NCI-H748 treated with DMSO at 0.1 percent for 48 hours (cell line): Measurements from ENCODE around the gene SLC7A7.
"Not testable (repeated sequence)": the region's sequence is repeated elsewhere in the genome, so short reads cannot be mapped to it uniquely, and the experiment has no call there.

Experiments used
- DNase-seq: peaks from one replicate; lab custom pipeline; 2025; lab: John Stamatoyannopoulos, UW

SLC7A7 gene

GRCh38 chr14:22814941-22815713 lies at the start of gene SLC7A7:
TSS of gene SLC7A7 (minus strand) at chr14:22815435. CDS start at chr14:22813398, 2,037 bp downstream.
- DNase-seq = no peak

DNA sequence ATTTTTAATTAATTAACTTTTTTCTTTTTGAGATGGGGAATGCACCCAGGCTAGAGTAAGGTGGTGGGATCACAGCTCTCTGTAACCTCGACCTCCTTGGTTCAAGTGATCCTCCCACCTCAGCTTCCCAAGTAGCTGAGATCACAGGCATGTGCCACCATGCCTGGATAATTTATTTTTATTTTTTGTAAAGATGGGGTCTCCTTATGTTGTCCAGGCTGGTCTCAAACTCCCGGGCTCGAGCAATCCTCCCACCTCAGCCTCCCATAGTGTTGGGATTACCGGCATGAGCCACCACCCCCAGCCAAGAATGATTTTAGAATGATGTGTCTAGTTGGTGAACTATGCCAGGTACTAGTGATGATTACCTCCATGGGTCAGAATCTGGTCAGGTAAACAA lies 49.7 kb upstream of the SLC7A7 start:
- no peak for DNase-seq

- no peak for DNase-seq
Observed at GRCh38 chr14:22861651-22862050, 46.4 kb upstream of the SLC7A7 start.

DNA sequence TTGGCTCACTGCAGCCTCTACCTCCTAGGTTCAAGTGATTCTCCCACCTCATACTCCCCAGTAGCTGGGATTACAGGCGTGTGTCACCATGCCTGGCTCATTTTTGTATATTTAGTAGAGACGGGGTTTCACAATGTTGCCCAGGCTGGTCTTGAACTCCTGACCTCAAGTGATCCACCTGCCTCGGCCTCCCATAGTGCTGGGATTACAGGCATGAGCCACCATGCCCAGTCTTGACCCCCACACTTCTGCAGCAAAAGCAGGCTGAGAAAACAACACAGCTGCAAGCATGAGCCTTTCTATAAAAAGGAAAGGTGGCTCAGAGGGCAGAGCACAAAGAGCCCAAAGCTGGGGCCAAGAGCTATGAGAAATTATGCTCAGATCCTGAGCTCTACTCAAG lies 45.1 kb upstream of the SLC7A7 start:
- not testable (repeated sequence) for DNase-seq

DNA sequence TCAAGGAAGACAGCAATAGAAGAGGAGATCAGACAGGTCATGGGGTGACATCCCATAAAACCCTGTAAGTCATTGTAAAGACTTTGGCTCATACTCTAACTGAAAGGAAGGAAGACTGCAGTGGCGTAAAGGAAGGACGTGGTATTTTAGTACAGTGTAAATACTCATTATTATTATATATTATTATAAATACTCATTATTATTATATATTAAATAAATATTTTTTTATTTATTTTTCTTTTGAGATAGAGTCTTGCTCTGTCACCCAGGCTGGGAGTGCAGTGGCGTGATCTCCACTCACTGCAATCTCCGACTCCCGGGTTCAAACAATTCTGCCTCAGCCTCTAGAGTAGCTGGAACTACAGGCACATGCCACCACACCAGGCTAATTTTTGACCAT lies 41.2 kb upstream of the SLC7A7 start:
- no peak for DNase-seq

- no peak for DNase-seq
Observed at GRCh38 chr14:22854963-22855724, 39.9 kb upstream of the SLC7A7 start.

DNA sequence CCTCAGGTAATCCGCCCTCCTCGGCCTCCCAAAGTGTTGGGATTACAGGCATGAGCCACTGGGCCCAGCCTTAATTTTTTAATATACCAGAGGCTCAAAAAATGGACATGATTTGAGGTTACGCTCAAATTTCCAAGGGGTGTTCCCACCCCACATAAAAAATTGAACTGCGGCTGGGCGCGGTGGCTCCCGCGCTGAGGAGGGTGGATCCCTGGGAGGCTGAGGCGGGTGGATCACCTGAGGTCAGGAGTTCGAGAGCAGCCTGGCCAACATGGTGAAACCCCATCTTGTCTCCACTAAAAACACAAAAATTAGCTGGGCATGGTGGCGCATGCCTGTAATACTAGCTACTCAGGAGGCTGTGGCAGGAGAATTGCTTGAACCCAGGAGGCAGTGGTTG lies 39.1 kb upstream of the SLC7A7 start:
- not testable (repeated sequence) for DNase-seq

DNA sequence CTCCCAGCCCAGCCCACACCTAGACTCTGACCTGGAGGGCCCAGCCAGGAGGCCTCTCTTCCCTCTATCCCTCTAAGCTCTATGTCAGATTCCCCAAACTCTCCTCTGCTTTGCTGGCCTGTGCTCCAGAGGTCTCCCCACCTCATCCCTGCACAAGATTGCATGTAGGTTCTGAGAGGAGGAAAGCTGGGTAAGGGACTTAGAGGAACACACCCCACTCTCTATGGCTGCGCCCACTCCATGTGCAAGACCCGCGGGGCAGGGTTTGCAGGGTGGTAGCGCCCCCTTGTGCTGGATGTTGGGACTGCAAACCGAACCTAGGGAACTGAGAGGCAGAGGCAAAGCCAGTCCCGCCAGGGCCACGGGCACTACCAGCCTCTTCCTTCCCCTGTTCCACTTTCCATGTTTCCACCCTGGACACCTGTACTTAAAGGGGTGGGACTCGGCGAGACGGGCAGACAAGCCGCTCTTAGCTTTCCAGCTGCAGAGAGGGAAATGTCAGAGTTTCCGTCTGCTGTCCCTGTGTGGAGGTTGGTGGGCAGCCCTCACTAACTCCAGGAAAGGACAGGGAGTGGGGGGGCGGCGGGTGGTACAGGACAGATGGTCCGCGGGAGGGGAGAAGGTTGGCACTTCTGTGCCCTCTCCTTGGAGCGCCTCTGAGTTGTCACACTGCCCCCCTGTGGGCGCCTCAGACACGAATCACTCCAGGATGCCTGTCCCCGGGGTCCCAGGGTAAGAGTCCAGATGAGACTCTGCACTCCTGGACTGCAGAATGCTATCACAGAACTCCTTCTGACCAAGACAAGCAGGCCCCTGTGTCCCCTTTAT lies 37.9 kb upstream of the SLC7A7 start:
- DNase-seq = peak; percentile 39

- no peak for DNase-seq
Observed at GRCh38 chr14:22852599-22852939, 37.3 kb upstream of the SLC7A7 start.

DNA sequence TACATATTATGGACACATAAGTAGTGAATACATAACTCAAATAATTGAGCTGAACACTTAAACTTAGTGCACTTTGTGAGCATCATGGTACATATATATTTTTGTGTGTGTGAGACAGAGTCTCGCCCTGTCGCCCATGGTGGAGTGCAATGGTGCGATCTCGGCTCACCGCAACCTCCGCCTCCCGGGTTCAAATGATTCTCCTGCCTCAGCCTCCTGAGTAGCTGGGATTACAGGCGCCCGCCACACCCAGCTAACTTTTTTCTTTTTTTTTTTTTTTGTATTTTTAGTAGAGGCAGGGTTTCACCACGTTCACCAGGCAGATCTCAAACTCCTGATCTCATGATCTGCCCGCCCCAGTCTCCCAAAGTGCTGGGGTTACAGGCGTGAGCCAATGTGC lies 36.9 kb upstream of the SLC7A7 start:
- not testable (repeated sequence) for DNase-seq

DNA sequence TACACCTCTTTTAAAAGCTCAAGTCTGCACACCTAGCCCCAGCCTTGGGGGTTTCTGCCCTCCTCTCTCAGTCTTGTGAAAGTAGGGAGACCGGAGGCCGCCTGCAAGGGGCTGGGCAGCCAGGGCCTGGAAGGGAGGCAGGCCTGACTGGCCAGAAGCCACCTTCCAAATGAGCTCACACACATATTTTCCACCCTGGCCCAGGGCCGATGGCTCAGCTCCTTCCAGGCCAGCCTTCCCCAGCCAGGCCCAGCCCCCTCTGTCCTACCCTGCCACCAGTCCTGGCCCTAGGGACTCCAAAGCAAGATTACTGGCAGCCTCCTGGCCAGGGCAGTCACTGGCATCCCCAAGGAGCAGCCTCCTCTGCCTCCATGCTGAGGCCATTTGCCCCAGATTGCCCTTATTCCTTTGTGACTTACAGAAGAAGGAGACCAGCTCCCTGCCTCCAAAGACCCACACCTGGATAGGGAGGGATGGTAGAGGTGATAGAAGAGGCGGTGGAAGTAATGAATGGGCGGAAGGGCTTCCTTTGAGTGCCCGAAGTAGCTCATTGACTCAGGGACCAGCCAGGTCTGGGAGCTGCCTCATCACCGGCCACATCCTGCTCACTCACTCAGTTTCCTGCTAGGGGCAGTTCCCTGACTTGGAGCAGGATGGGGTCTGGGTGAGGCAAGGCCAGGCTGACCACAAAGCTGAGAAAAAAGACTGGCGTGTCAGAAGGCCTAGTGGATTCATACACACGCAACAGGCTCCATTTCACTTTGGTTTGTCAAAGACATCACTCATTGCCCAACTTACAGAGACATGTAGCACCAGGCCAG lies 35.9 kb upstream of the SLC7A7 start:
- DNase-seq = no peak

- no peak for DNase-seq
Observed at GRCh38 chr14:22849212-22849819, 34.1 kb upstream of the SLC7A7 start.

GRCh38 chr14:22848351-22849164 lies 33.3 kb upstream of the SLC7A7 start:
- DNase-seq = no peak

DNA sequence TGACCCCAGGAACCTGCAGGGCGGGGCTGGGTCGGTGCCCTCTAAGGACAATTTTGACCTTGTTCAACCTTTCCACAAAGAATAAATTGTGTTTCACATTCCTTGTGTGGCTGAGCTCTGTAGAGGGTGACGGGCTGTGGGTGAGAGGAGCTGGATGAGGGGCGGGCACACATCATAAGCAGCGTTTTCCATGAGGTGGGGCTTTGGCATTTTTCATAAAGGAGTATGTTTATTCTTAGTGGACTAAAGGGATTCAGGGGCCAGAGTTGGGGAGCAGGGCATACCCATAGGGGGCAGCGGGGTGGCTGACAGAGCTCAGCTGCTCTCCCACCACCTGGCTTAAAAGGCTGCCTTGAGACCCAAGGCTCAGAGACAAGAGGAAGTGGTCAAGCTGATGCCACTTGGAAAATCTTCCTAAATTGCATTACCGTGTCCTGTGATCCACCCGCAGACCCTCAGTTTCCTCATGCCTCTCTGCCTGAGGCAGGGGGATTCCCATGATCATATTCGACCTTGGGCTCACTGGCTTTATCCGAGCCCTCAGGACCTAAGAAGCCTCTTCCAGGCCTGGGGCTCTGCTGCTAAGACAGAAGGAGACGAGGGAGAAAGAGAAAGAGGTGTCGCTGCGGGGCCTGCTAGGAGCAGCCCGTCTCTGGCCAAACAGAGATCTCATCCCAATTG lies 32.6 kb upstream of the SLC7A7 start:
- no peak for DNase-seq

DNA sequence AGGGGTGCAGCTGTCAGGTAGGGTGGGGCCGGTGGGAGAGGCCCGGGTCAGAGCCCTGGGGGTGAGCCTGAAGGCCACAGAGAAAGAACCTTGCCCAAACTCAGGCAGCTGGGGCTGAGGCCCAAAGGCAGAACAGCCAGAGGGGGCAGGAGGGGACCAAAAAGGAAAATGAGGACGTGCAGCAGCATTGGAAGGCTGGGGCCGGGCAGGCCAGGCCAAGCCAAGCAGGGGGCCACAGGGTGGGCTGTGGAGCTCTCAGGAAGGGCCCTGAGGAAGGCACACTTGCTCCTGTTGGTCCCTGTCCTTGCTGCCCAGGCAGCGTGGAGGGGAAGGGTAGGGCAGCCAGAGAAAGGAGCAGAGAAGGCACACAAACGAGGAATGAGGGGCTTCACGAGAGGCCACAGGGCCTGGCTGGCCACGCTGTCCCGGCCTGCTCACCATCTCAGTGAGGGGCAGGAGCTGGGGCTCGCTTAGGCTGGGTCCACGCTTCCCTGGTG lies 31.6 kb upstream of the SLC7A7 start:
- no peak for DNase-seq

DNA sequence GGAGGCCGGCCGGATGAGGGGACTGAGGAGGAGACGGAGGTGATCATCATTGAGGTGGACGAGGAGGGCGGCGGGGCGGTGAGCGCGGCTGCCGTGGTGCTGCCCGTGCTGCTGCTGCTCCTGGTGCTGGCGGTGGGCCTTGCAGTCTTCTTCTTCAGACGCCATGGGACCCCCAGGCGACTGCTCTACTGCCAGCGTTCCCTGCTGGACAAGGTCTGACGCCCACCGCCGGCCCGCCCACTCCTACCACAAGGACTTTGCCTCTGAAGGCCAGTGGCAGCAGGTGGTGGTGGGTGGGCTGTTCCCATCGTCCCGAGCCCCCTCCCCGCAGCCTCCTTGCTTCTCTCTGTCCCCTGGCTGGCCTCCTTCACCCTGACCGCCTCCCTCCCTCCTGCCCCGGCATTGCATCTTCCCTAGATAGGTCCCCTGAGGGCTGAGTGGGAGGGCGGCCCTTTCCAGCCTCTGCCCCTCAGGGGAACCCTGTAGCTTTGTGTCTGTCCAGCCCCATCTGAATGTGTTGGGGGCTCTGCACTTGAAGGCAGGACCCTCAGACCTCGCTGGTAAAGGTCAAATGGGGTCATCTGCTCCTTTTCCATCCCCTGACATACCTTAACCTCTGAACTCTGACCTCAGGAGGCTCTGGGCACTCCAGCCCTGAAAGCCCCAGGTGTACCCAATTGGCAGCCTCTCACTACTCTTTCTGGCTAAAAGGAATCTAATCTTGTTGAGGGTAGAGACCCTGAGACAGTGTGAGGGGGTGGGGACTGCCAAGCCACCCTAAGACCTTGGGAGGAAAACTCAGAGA lies 30.8 kb upstream of the SLC7A7 start:
- no peak for DNase-seq

- no peak for DNase-seq
Observed at GRCh38 chr14:22845103-22845394, 29.8 kb upstream of the SLC7A7 start.

- DNase-seq = no peak
Observed at GRCh38 chr14:22844221-22845102, 29.2 kb upstream of the SLC7A7 start.
